Liver (tissue), 4 donors: ENCODE measurements around the gene CRHR1. TPM values are rescaled to one million over a fixed set of nuclear protein-coding genes. Genes with fewer than 3 reads are reported as not detected.

Experiments used
- polyA plus RNA-seq, 2 donors: library from polyadenylated mRNA; stranded (reverse) in 1 of 2; unstranded in 1 of 2; fragments of 200-250 nt in 1 of 2; fragments of >200 nt in 1 of 2; fragmentation: Nextera tagmentation in 1 of 2; extraction: Ambion mirVana in 1 of 2; gene quantifications; one replicate each; pipeline versions ENCODE4 v1.2.1 to v1.2.3, GENCODE V29; 2013 to 2015
- total RNA-seq, 2 donors: library from RNA; depleted of rRNA; stranded (reverse); fragments of >200 nt; gene quantifications; one replicate each; pipeline ENCODE4 v1.2.3, GENCODE V29; 2014
- donor health status: healthy.
- donor health status: healthy.
- donor health status: healthy.

CRHR1 gene
- total and polyA plus RNA-seq, 4 donors: not detected

Other genes with a start within 250 kb of the CRHR1 start
- not detected for gene SPPL2C, start 60.6 kb downstream of the CRHR1 start, total RNA-seq
- not detected for gene SPPL2C, start 60.6 kb downstream of the CRHR1 start, polyA plus RNA-seq
- under 1 TPM; 0.05 to 0.17 TPM for gene MAPT, start 110.2 kb downstream of the CRHR1 start, total RNA-seq
- gene MAPT, start 110.2 kb downstream of the CRHR1 start, polyA plus RNA-seq: under 1 TPM; 0.38 to 0.67 TPM
- gene STH, start 214.9 kb downstream of the CRHR1 start, total RNA-seq: not detected
- gene STH, start 214.9 kb downstream of the CRHR1 start, polyA plus RNA-seq: not detected